ENCODE data around the gene ABLIM2.

ABLIM2 gene

DNA sequence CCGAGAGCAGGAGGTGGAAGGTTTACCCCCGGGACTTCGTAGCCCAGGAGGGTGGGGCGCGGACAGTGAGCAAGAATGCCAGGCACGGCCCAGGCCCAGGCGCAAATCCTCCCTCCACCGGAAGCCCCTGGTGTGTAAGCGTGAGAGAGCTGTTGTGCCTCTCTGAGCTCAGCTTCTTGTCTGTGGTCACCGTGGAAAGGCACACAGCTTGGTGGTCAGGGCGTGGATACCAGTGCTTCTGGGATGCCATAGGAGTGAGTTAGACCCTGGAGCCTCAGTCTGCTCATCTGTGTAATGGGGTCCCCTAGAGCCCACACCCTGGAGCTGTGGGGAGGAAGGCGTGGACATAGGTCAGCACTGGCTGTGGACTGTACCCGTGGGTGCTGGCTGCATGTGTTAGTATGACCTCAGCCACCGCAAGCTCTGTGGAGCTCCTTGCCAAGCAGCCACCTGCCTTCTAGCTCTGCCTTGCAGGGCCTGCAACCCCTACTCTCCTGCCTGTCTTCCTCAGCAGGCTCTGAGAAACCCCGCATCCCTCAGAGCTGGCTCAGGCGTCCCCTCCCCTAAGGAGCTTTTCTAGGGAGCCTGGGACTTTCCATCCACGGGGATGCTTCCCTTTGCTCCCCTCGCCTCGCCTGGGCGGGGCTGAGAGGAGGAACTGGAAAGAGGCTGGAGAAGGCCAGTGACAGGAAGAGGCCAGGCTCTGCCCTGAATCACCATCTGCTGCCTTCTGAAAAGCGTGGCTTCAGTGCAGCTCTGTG is 190.9 kb downstream of the ABLIM2 start:
- in situ Hi-C loops (cut with MboI; ENCODE audit: low sequenced_read_pairs): no loop called here

- in situ Hi-C loops (cut with MboI; ENCODE audit: low sequenced_read_pairs): no loop called here
Observed at GRCh38 chr4:7967063-7967440, 191.6 kb downstream of the ABLIM2 start.

DNA sequence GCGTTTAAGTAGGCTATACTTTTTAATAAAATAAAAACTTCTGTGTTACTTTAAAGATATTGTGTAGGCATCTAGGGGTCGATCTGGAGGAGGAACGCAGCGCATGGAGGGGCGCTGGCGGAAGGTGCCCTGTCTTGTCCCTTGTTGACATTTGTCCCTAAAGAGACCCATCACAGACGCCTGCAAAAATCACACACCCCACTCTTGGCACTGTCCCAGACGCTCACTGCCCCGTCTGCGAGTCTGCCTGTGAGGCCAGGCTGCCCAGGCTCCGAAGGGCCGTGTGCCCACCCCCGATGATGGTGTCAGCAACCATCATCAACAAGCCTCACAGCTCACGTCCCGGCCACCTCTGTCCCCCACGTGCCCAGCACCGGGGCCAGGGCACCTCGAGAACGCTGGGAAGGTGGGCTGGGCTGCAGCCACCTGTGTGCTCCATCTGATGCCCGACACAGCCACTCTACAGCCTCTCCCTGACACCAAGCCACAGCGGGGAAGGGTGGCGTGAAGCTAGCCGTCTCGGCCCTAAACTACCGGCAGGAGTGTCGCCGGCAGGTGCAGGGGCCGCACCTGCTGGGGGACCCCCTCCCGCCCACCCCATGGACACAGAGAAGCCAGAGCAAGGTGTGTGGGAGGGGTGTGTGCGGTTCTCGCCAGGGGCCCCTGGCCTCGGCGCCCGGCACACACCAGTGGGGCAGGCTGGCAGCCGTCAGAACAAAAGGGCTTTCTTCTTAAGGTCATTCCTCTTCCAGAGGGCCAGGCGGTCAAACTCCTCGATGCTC is 192.1 kb downstream of the ABLIM2 start:
- in situ Hi-C loops (cut with MboI; ENCODE audit: low sequenced_read_pairs): no loop called here

GRCh38 chr4:7964890-7965662 is 193.5 kb downstream of the ABLIM2 start:
- in situ Hi-C loops (cut with MboI; ENCODE audit: low sequenced_read_pairs): no loop called here

DNA sequence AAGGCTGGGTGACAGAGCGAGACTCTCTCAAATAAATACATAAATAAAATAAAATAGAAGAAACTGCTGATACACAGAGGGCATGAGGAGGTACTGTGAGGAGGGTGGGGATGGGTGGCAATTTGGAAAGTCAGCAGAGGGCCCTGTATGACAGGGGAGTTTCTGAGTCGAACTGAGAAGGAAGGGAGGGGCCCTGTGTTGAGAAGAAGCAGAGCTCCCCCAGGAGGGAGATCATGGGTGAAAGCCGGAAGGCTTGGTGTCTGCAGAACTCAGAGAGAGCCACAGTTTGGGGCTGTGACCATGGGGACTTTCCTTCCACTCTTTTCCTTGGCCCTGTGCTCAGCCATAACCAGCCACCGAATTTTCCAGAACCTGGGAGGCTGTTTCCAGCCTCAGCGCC is 194.2 kb downstream of the ABLIM2 start:
- in situ Hi-C loops (cut with MboI; ENCODE audit: low sequenced_read_pairs): no loop called here

- in situ Hi-C loops (cut with MboI; ENCODE audit: low sequenced_read_pairs): no loop called here
Observed at GRCh38 chr4:7963691-7964090, 194.9 kb downstream of the ABLIM2 start.

DNA sequence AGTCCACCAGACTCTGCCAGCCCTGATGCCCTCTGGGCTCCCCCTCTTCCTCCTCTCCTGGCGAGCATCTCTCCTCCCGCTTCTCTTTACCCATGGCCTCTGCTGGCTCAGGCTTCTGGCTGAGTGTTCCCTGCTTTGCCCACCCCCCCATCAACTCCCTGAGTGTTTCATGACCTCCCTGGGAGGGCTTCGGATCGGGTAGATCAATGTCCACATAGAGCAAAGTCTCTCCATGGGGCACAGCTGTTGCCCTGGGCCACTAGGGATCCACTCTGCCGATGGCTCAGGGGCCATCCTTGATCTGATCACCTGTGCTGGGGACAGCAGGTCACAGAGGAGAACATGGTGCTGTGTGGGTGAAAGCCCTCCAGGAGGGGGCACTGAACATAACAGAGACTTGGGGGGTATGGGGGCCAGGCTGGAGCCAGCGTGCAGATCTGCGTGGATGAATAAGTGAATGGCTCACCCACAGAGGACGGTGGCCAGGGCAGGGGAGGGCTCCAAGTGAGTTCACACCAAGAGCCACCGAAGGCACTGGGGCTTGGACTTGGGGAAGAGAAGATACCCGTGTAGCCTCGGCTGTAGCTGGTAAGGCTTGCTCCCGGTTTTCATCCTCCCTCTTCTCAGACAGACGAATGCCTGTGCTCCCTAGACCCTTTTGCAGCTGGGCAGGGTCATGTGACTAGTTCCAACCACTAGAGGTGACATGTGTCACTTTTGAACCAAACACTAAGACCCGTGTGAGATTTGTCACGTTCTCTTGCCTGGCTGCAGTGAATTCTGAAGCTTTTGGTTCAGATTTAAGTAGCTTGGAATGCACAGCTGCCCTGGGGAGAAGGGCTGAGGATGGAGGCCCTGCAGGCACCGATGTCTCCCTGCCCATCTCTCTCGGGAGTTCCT is 195.8 kb downstream of the ABLIM2 start:
- in situ Hi-C loops (cut with MboI; ENCODE audit: low sequenced_read_pairs): no loop called here

DNA sequence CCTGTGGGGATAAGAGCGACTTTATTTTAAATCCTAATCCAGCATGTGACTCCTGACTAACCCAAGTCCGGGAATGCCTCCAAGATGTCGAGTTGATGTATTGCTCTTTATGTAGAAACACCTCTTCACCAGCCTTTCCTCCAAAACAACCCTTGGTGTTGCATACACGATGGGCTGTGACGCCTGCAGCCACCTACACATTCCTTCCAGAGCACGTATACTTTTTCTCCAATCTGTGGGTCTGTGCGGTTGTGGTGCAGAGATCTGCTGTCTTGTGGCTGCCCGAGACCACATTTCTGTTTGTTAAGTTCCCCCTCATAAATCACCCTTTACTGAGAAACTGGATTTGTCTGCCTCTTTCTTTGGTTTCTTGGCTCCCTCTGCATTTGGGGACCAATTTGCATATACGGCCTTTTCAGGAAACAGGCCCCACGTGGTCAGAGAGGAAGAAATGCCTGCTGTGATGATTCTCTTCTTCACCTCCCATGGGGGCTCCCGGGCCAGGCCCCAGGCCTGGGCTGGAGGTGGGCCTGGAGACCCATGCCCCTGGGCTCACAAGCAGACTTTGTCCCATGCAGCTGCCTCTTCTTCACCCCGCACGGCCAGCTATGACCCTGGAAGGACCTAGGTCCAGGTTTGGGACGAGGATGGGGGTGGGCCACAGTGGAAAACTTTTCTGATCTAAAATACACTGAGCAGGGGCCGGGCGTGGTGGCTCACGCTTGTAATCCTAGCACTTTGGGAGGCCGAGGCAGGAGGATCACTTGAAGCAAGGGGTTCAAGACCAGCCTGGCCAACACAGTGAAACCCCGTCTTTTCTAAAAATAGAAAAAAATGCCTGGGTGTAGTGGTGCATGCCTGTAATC is 197.6 kb downstream of the ABLIM2 start:
- in situ Hi-C loops (cut with MboI; ENCODE audit: low sequenced_read_pairs): no loop called here

DNA sequence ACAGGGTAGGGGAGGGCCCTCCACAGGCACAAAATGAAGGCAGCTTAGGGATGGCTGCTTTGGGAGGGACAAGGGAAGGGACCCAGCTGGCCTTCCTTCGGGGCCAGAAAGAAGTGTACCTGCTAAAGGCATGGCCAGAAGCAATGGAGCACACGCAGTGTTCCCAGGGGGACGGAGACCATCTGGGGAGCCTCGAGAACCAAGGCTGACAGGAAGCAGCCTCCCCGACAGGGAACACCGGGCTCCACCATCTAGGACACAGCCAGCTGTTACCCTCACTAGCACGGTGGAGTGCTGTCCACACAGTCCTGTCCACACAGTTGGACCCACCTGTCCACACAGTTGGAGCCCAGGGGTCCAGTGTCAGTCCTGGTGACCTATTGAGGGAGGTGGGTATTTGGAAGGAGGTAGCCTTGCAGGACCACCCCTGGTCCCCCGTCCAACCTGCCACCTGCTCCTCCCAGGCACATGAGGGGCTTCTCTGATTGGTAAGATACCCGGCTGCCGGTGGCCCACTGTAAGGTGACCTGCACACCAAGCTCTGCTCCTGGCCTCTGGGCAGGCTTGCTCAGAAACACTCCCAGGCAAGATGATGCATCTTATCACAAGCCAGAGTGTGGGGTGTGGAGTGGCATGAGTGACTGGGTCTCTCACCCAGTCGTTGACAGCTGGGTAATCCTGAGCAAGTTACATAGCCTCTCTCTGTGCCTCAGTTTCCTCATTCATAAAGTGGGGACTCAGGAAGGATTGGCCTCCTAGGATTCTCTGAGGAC is 198.4 kb downstream of the ABLIM2 start:
- in situ Hi-C loops (cut with MboI; ENCODE audit: low sequenced_read_pairs): no loop called here

- in situ Hi-C loops (cut with MboI; ENCODE audit: low sequenced_read_pairs): no loop called here
Observed at GRCh38 chr4:7959078-7959477, 199.5 kb downstream of the ABLIM2 start.

DNA sequence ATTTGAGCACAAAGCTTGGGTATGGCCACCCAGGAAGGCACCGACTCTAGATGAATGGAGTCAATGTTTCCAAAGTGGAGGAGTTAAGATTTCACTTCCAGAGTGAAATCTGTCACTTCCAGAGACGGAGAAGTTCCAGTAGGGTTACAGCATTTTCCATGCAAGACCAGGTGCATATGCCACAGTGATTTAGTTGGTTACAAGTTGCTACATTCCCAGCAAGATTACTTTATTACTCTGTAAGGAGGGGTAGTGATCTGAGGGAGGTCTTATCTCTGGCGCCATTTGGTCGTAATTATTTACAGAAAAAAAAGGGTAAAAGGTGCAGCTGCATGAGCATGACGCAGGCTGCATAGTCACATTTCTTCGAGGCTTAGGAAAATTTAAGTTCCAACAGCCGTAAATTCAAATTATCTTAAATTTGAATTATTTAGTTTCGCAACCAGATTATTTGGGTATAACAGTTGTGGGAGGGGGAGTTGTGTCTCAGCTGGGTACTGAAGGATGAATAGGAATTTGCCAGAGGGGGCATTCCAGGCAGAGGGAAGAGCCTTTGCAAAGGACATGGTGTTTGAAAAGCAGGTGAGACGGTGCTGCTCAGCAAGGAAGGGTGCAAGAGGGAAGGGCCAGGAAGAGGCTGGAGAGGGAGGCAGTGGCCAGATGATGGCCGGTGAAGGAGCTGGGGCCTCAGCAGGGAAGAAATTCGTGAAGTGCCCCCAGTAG is 201.5 kb downstream of the ABLIM2 start:
- in situ Hi-C loops (cut with MboI; ENCODE audit: low sequenced_read_pairs): no loop called here

DNA sequence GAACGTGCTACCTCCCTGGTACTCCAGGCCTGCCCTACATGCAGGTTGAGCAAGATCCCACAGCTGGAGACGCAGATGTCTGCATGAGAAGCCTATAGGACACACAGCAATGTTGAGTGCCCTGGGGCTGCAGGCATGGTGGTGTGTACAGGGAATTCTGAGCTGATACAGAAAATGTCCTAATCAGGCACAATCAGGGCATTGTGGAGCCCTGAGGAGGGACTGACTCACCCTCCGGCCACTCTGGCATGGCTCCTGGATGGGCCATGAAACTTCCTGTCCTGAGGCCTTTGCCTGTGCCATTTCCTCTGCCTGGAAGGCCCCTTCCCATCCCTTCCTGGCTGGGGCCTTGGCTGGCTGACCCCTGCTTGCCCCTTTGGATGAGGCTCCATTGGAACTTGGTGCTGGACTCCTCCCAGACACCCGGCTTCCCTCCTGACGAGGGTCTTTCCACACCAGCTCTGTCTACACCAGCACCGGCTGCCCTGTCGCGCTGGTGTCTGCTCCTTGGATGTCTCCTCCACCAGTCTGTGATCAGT is 202.3 kb downstream of the ABLIM2 start:
- in situ Hi-C loops (cut with MboI; ENCODE audit: low sequenced_read_pairs): no loop called here

- in situ Hi-C loops (cut with MboI; ENCODE audit: low sequenced_read_pairs): no loop called here
Observed at GRCh38 chr4:7955393-7955792, 203.2 kb downstream of the ABLIM2 start.

- in situ Hi-C loops (cut with MboI; ENCODE audit: low sequenced_read_pairs): no loop called here
Observed at GRCh38 chr4:7952615-7953014, 206.0 kb downstream of the ABLIM2 start.

DNA sequence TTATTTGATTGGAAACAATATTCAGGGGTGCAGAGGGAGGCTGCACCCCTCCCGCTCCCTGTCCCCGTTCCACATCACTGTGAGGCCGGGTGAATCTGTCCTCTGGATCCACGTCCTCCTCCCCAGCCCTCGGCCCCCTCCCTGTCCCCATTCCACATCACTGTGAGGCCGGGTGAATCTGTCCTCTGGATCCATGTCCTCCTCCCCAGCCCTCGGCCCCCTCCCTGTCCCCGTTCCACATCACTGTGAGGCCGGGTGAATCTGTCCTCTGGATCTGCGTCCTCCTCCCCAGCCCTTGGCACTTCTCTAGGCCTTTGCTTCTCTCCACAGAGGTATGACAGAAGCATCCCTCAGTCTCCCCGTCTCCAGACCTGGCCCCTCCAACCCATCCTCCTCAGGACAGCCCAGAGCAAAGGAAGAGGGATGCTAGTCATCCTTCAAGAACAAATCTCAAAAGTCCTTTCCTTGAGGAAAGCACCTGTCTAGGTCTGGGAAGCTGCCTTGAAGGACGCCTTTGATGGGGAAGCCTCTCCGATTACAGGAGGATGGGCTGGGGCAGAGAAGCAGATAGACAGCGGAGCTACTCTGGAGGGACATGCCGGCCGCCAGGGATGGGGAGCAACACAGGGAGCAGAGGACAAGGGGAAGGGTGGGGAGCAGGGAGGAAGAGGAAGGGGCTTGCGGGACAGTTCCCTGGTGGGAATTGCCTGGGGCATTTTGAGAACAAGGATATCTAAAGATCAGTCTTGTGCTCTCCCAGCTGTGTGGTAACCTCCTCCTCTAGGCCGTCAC is 208.1 kb downstream of the ABLIM2 start:
- in situ Hi-C loops (cut with MboI; ENCODE audit: low sequenced_read_pairs): no loop called here

GRCh38 chr4:7949759-7950158 is 208.9 kb downstream of the ABLIM2 start:
- in situ Hi-C loops (cut with MboI; ENCODE audit: low sequenced_read_pairs): no loop called here

- in situ Hi-C loops (cut with MboI; ENCODE audit: low sequenced_read_pairs): no loop called here
Observed at GRCh38 chr4:7947927-7948326, 210.7 kb downstream of the ABLIM2 start.

All from HL-60/S4 treated with phorbol 12-myristate 13-acetate at 8.2 ng/mL for 4 days and 3 days (cell line).